PFSK-1 (cell line): ENCODE measurements around the gene LARP4B.

Source experiments
- FOXP2 ChIP-seq: optimal IDR thresholded peaks from 2 replicates; pipeline ENCODE3; 2011; ENCODE audit warnings: borderline replicate concordance, control low read depth, inconsistent platforms; ENCODE audit not compliant: insufficient read depth; ENCODE audit errors: extremely low read length, extremely low read depth
- POLR2AphosphoS5 ChIP-seq: IDR thresholded peaks from 2 replicates; pipeline ENCODE4 v1.6.1; 2012; ENCODE audit warnings: low read depth, mild to moderate bottlenecking, control low read depth, low read length, moderate library complexity
- REST ChIP-seq, 2 experiments: IDR thresholded peaks; 2 replicates each; pipeline versions ENCODE4 v1.6.1 to v1.8.0; 2011 to 2012; ENCODE audit warnings: low read depth in 2 of 2, low read length in 2 of 2, control low read depth in 1 of 2, inconsistent platforms in 1 of 2, mild to moderate bottlenecking in 1 of 2, moderate library complexity in 1 of 2; ENCODE audit not compliant: insufficient read depth in 1 of 2
- SIN3A ChIP-seq: IDR thresholded peaks from 2 replicates; pipeline ENCODE4 v1.6.1; 2012; ENCODE audit warnings: mild to moderate bottlenecking, low read length, moderate library complexity, borderline replicate concordance; ENCODE audit not compliant: insufficient read depth
- TAF1 ChIP-seq: IDR thresholded peaks from 2 replicates; pipeline ENCODE4 v1.6.1; 2012; ENCODE audit warnings: low read length, control low read depth, borderline replicate concordance; ENCODE audit not compliant: insufficient read depth

The LARP4B gene

DNA sequence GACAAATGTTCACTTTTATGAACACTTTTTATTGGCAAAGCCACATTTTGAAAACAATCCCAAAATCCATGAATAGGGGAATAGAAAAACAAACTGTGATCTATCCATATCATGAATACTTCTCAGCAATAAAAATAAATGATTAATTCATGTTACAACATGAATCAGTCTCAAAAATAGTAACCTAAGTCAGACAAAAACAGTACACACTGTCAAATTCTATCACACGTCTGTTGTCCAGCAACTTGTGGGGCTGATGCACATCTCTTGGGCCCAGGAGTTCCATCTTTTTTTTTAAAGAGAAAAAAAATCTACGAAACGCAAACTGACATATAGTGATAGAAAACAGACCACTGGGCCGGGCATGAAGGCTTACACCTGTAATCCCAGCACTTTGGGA lies 71.0 kb downstream of the LARP4B start:
- TF ChIP-seq SIN3A: no peak
- TF ChIP-seq FOXP2: no peak
- no peak for TF ChIP-seq REST (IDR thresholded peaks at IDR 0.05; ENCODE audit: insufficient read depth in 1 of 2, low read depth in 2 of 2, low read length in 2 of 2)
- no peak for TF ChIP-seq POLR2AphosphoS5
- no peak for TF ChIP-seq TAF1

GRCh38 chr10:856416-857157 lies 74.9 kb downstream of the LARP4B start:
- TF ChIP-seq FOXP2 (no peak), REST (IDR thresholded peaks at IDR 0.05; ENCODE audit: insufficient read depth in 1 of 2, low read depth in 2 of 2, low read length in 2 of 2) (no peak), POLR2AphosphoS5 (no peak), SIN3A (no peak), TAF1 (no peak)

DNA sequence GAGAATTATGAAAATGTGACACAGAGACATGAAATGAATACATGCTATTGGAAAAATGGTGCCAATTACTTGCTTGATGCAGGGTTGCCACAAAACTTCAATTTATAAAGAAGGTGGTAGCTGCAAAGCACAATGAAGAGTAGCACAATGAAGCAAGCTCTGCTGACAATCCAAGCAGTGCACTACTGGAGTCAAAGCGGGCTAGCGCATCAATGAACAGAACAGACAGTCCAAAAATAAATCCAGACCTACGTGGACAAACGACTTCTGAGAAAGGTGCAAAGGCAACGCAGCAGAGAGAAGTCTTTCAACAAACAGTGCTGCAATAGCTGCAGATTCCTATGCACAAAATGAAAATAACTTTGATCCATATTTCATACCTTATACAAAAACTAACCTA lies 75.8 kb downstream of the LARP4B start:
- TF ChIP-seq REST (IDR thresholded peaks at IDR 0.05; ENCODE audit: insufficient read depth in 1 of 2, low read depth in 2 of 2, low read length in 2 of 2) (no peak), TAF1 (no peak), SIN3A (no peak), FOXP2 (no peak), POLR2AphosphoS5 (no peak)

- TF ChIP-seq FOXP2: no peak
- TF ChIP-seq TAF1: no peak
- no peak for TF ChIP-seq REST (IDR thresholded peaks at IDR 0.05; ENCODE audit: insufficient read depth in 1 of 2, low read depth in 2 of 2, low read length in 2 of 2)
- TF ChIP-seq POLR2AphosphoS5: no peak
- no peak for TF ChIP-seq SIN3A
These were observed 76.4 kb downstream of the LARP4B start for GRCh38 chr10:855079-855478.

DNA sequence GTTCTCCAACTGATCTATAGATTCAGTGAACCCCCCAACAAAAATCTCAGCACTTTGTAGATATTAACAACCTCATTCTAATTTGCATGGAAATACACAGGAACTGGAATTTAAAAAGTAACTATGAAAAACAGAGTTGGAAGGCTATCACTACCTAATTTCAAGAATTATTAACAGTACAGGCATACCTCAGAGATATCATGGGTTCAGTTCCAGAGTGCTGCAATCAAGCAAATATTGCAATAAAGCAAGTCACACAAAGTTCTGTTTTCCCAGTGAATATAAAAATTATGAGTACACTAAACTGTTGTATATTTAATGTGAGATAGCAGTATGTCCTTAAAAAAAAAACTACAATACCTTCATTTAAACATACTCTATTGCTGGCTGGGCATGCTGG lies 78.5 kb downstream of the LARP4B start:
- TF ChIP-seq REST (IDR thresholded peaks at IDR 0.05; ENCODE audit: insufficient read depth in 1 of 2, low read depth in 2 of 2, low read length in 2 of 2): no peak
- no peak for TF ChIP-seq SIN3A
- no peak for TF ChIP-seq FOXP2
- TF ChIP-seq POLR2AphosphoS5: no peak
- no peak for TF ChIP-seq TAF1
